Right lobe of liver (tissue), 6 donors: ENCODE measurements around the gene SPTBN5. TPM values are rescaled to one million over a fixed set of nuclear protein-coding genes. Genes with fewer than 3 reads are reported as not detected.

Experiments
- ATAC-seq, 4 donors: fragments of 200-7000 bp; cut with Tn5 transposase; one replicate each; pipeline ENCODE4 v1.9.1; 2020; ENCODE audit warnings: mild to moderate bottlenecking in 4 of 4, moderate library complexity in 4 of 4
- DNase-seq, 3 donors: peaks; one replicate each; pipeline ENCODE4 v3.0.0-alpha.2; 2020
- H3K27ac ChIP-seq, 3 donors: fragments of 200-600 bp; one replicate each; pipeline ENCODE4 v1.8.0; 2022
- H3K27me3 ChIP-seq, 2 donors: fragments of 200-600 bp; one replicate each; pipeline ENCODE4 v1.8.0; 2022
- H3K36me3 ChIP-seq, 4 donors: fragments of 200-600 bp; sonication (generic) in 1 of 4; one replicate each; pipeline versions ENCODE4 v1.5.1 to v1.8.0; 2017 to 2022; ENCODE audit warnings: control low read depth in 1 of 4
- H3K4me1 ChIP-seq, 4 donors: fragments of 200-600 bp; sonication (generic) in 1 of 4; one replicate each; pipeline versions ENCODE4 v1.5.1 to v1.8.0; 2017 to 2022; ENCODE audit warnings: control low read depth in 1 of 4
- H3K4me3 ChIP-seq, 3 donors: fragments of 200-600 bp; one replicate each; pipeline ENCODE4 v1.8.0; 2022
- H3K9me3 ChIP-seq, 4 donors: fragments of 200-600 bp; sonication (generic) in 1 of 4; one replicate each; pipeline versions ENCODE4 v1.5.1 to v1.8.0; 2017 to 2022; ENCODE audit warnings: control low read depth in 1 of 4
- CTCF ChIP-seq, 4 donors: fragments of 200-600 bp in 3 of 4; fragments of 450-650 bp in 1 of 4; IDR thresholded peaks; one replicate each; pipeline versions ENCODE4 v1.5.1 to v1.8.0; 2016 to 2022; ENCODE audit warnings: antibody characterized with exemption in 4 of 4, mild to moderate bottlenecking in 2 of 4
- POLR2A ChIP-seq: fragments of 450-650 bp; IDR thresholded peaks from one replicate; pipeline ENCODE4 v1.6.1; 2017; ENCODE audit warnings: antibody characterized with exemption, mild to moderate bottlenecking
- WGBS: methylation state at CpG from one replicate; pipeline ENCODE4 v1.1.6; 2018; ENCODE audit warnings: low coverage, low lambda C conversion rate; ENCODE audit not compliant: insufficient coverage; ENCODE audit errors: missing lambda C conversion rate; 5-methylcytosine and 5-hydroxymethylcytosine counted together
- intact Hi-C, 2 donors: fragments of 100-400 bp; cut with DNase I; formaldehyde crosslinking; loops; one replicate each; pipeline versions ENCODE4 v1.11.2 to v1.14.1; 2022
- total RNA-seq, 6 experiments: library from RNA; depleted of rRNA in 2 of 6; stranded (reverse); fragments of >200 nt in 2 of 6; fragmentation: NEBNext Ultra II Directional in 3 of 6; extraction: Animal tissue kit (Norgen Biotek cat#: 25700) in 3 of 6; gene quantifications; one replicate each; pipeline versions ENCODE4 v1.1.0 to v1.2.4, GENCODE V29; 2016 to 2023
- donor health status: DM: no; HTN: yes; CAD: no.
- donor health status: DM: no; HTN: no; CAD: no.
- donor health status: DM: no; HTN: no; CAD: no.
- donor health status: DM: no; HTN: yes; CAD: no.
- donor health status: DM: no; HTN: yes; CAD: no.

SPTBN5 gene
- total RNA-seq, 6 experiments from 2014 or later, result 0.06 to 3.2 (median 0.81) TPM

GRCh38 chr15:41928637-41929620 lies 35.1 kb upstream of the SPTBN5 start:
- no peaks in the 10 kb centered on the region for H3K36me3 ChIP-seq
- H3K9me3 ChIP-seq, result no peaks in the 10 kb centered on the region
- H3K27ac ChIP-seq, result peak overlapping the region; percentile 31 to 67 (median 35)
- 45% methylated on average over 12 of the region's 16 CpGs for WGBS
- peaks cover 0 to 55% (median 22%) of the 10 kb centered on the region in 4 donors for H3K4me1 ChIP-seq
- H3K4me3 ChIP-seq, result no peak overlapping the region
- DNase-seq, result no peak
- no peaks in the 10 kb centered on the region for H3K27me3 ChIP-seq
- TF ChIP-seq POLR2A (no peak), CTCF (IDR thresholded peaks at IDR 0.05) (no peak)
- intact Hi-C loops, result no loop called here
- ATAC-seq, result peak; percentile 9 to 28 (median 19)

GRCh38 chr15:41928100-41928499 lies 34.2 kb upstream of the SPTBN5 start:
- no peaks in the 10 kb centered on the region for H3K27me3 ChIP-seq
- H3K36me3 ChIP-seq, result no peaks in the 10 kb centered on the region
- peaks cover 0 to 55% (median 22%) of the 10 kb centered on the region in 4 donors for H3K4me1 ChIP-seq
- intact Hi-C loops, result no loop called here
- H3K4me3 ChIP-seq, result no peak overlapping the region
- TF ChIP-seq CTCF (IDR thresholded peaks at IDR 0.05) (no peak), POLR2A (no peak)
- DNase-seq (no peak), ATAC-seq (peak; percentile 64 to 75 (median 72))
- H3K27ac ChIP-seq, result peak overlapping the region; percentile 31 to 67 (median 35)
- H3K9me3 ChIP-seq, result no peaks in the 10 kb centered on the region
- 64% methylated on average over 6 of the region's 6 CpGs for WGBS

GRCh38 chr15:41927536-41927935 lies 33.7 kb upstream of the SPTBN5 start:
- WGBS, result 87% methylated on average over 3 of the region's 3 CpGs
- no peaks in the 10 kb centered on the region for H3K27me3 ChIP-seq
- no peaks in the 10 kb centered on the region for H3K9me3 ChIP-seq
- no peak for ATAC-seq
- no peaks in the 10 kb centered on the region for H3K36me3 ChIP-seq
- H3K4me1 ChIP-seq, result peaks cover 0 to 57% (median 22%) of the 10 kb centered on the region in 4 donors
- H3K4me3 ChIP-seq, result no peak overlapping the region
- no peak for DNase-seq
- TF ChIP-seq CTCF (IDR thresholded peaks at IDR 0.05) (no peak), POLR2A (no peak)
- peak overlapping the region; percentile 31 to 67 (median 35) for H3K27ac ChIP-seq
- intact Hi-C loops, result no loop called here

GRCh38 chr15:41926185-41927056 lies 32.6 kb upstream of the SPTBN5 start:
- peak in 1 of 3 donors; percentile 57 for DNase-seq
- Histone ChIP-seq H3K27me3 (no peaks in the 10 kb centered on the region), H3K27ac (peak overlapping the region; percentile 35 to 74 (median 64)), H3K4me1 (peaks cover 0 to 62% (median 24%) of the 10 kb centered on the region in 4 donors), H3K9me3 (no peaks in the 10 kb centered on the region), H3K4me3 (no peak overlapping the region), H3K36me3 (no peaks in the 10 kb centered on the region)
- TF ChIP-seq POLR2A (peak; percentile 44), CTCF (IDR thresholded peaks at IDR 0.05) (no peak)
- peak; percentile 74 to 89 (median 80) for ATAC-seq
- intact Hi-C loops, result no loop called here
- 31% methylated on average over 6 of the region's 10 CpGs for WGBS
